Measurements from ENCODE around the gene TRMT61A. TPM values are rescaled to one million over a fixed set of nuclear protein-coding genes. Genes with fewer than 3 reads are reported as not detected.

The TRMT61A gene
- total RNA-seq, 1 donor from 2014 or later, result 10.0 TPM

GRCh38 chr14:103568952-103569351 lies 40.0 kb downstream of the TRMT61A start:
- no peak overlapping the region for H3K4me3 Mint-ChIP-seq (ENCODE audit: unreplicated experiment)
- H3K36me3 Mint-ChIP-seq (ENCODE audit: low read depth), result peaks cover 5% of the 10 kb centered on the region
- peaks cover 23% of the 10 kb centered on the region for H3K4me1 Mint-ChIP-seq (ENCODE audit: low read depth)
- H3K9me3 Mint-ChIP-seq (ENCODE audit: low read depth), result no peaks in the 10 kb centered on the region
- H3K27me3 Mint-ChIP-seq (ENCODE audit: low read depth), result no peaks in the 10 kb centered on the region
- TF ChIP-seq, protein P1, sequence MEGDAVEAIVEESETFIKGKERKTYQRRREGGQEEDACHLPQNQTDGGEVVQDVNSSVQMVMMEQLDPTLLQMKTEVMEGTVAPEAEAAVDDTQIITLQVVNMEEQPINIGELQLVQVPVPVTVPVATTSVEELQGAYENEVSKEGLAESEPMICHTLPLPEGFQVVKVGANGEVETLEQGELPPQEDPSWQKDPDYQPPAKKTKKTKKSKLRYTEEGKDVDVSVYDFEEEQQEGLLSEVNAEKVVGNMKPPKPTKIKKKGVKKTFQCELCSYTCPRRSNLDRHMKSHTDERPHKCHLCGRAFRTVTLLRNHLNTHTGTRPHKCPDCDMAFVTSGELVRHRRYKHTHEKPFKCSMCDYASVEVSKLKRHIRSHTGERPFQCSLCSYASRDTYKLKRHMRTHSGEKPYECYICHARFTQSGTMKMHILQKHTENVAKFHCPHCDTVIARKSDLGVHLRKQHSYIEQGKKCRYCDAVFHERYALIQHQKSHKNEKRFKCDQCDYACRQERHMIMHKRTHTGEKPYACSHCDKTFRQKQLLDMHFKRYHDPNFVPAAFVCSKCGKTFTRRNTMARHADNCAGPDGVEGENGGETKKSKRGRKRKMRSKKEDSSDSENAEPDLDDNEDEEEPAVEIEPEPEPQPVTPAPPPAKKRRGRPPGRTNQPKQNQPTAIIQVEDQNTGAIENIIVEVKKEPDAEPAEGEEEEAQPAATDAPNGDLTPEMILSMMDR (IDR thresholded peaks at IDR 0.05), result no peak
- no peak for DNase-seq (ENCODE audit: low spot score)
- H3K27ac Mint-ChIP-seq (ENCODE audit: unreplicated experiment), result no peak overlapping the region

DNA sequence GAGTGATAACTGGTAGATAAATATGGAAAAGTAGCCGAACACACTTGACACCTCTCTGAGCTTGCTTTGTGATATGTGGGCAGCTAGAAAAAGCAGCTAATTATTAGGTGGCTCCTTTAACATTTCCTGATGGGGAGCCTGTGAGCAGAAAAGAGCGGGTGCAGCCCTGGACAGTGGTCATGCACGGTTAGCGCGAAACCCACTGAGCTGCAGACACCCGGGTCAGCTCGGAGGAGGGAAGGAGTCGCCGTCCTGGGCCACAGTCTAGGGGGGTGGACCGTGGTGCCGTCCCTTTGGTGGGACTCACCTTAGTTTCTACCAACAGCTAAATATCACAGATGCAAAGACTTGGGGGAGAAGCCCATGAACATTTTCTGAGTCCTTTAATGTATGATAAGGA lies 40.4 kb downstream of the TRMT61A start:
- no peaks in the 10 kb centered on the region for H3K27me3 Mint-ChIP-seq (ENCODE audit: low read depth)
- peaks cover 20% of the 10 kb centered on the region for H3K4me1 Mint-ChIP-seq (ENCODE audit: low read depth)
- no peak overlapping the region for H3K4me3 Mint-ChIP-seq (ENCODE audit: unreplicated experiment)
- peaks cover 6% of the 10 kb centered on the region for H3K36me3 Mint-ChIP-seq (ENCODE audit: low read depth)
- H3K27ac Mint-ChIP-seq (ENCODE audit: unreplicated experiment), result no peak overlapping the region
- H3K9me3 Mint-ChIP-seq (ENCODE audit: low read depth), result no peaks in the 10 kb centered on the region
- TF ChIP-seq, protein P1 (IDR thresholded peaks at IDR 0.05), result no peak
- DNase-seq (ENCODE audit: low spot score), result no peak

DNA sequence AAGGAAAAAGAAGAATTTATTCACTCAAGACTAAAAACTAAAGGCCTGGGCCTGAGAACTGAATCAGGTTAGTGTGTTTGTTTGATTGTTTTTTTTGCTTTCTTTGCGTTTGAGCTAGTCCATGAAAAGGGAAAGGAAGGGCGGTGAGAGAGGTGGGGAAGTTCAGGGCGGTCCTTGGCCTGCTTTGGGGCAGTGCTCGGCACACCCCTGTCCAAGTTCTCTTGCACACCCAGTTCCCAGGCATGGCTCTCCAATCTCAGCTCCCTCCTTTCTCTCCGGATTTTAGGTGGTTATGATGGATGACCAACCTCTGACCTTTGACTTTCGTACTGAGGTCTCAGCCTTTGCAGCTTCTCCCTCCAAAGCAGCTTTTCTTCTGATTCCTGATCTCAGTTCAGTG lies 45.1 kb downstream of the TRMT61A start:
- peaks cover 12% of the 10 kb centered on the region for H3K36me3 Mint-ChIP-seq (ENCODE audit: low read depth)
- H3K27me3 Mint-ChIP-seq (ENCODE audit: low read depth), result no peaks in the 10 kb centered on the region
- no peak overlapping the region for H3K4me3 Mint-ChIP-seq (ENCODE audit: unreplicated experiment)
- H3K27ac Mint-ChIP-seq (ENCODE audit: unreplicated experiment), result no peak overlapping the region
- no peaks in the 10 kb centered on the region for H3K9me3 Mint-ChIP-seq (ENCODE audit: low read depth)
- H3K4me1 Mint-ChIP-seq (ENCODE audit: low read depth), result peaks cover 24% of the 10 kb centered on the region
- DNase-seq (ENCODE audit: low spot score), result no peak
- TF ChIP-seq, protein P1 (IDR thresholded peaks at IDR 0.05), result no peak

DNA sequence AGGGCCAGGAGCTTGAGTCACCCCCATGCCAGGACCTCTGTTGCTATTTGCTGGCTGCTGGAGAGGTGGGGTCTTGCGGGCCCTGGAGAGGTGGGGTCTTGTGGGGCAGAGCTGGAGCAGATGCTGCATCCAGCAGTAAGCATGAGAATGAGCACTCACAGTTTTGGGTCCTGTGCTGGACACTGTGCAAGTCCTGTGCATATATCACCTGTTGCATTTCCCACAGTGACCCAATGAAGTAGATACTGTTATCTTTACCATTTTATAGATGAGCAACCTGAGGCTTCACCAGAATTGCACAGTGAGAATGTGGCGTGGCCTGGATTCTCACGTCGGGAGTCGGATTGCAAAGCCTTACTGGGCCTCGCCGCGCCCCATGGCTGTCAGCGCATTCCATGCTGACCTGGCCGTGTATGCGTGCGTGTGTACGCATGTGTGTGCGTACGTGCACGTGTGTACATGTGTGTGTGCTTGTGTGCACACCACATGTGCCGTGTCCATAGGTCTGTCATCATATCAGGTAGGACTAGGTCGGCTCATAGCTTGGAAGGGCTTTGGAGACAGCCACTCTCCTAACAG lies 45.8 kb downstream of the TRMT61A start:
- H3K36me3 Mint-ChIP-seq (ENCODE audit: low read depth), result peaks cover 12% of the 10 kb centered on the region
- H3K27me3 Mint-ChIP-seq (ENCODE audit: low read depth), result no peaks in the 10 kb centered on the region
- peak overlapping the region; percentile 32 for H3K27ac Mint-ChIP-seq (ENCODE audit: unreplicated experiment)
- TF ChIP-seq, protein P1 (IDR thresholded peaks at IDR 0.05), result no peak
- no peaks in the 10 kb centered on the region for H3K9me3 Mint-ChIP-seq (ENCODE audit: low read depth)
- no peak overlapping the region for H3K4me3 Mint-ChIP-seq (ENCODE audit: unreplicated experiment)
- DNase-seq (ENCODE audit: low spot score), result no peak
- peaks cover 22% of the 10 kb centered on the region for H3K4me1 Mint-ChIP-seq (ENCODE audit: low read depth)

DNA sequence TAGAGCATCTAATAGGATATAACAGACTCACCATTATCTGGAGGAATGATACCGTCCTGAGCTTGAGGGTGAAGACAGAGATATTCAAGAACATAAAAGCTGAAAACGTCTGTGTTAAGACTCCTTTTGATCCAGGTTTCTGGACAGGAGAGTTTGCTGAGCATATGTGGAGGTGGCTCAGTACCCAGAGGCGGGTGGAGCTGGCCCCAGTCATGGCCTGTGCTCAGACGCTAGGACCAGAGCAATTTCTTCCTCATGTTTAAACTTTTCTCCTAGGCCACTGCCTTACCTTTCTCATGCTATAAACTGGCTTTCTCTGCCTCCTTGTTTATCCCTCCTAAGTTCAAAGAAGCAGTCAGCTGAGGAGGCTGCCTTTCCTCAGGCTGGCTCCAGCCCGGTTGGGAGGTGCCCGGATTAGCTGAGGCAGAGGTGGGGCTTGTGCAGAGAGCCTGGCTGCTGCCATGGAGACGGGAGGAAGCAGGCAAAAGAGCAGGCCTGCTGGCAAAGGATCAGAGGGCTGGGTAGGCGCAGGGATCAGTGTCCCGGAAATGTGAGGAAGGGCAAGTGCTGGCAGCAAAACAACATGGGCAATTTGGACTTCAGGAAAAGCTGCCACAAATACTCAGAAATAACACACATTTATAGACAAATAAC lies 47.5 kb downstream of the TRMT61A start:
- H3K4me3 Mint-ChIP-seq (ENCODE audit: unreplicated experiment), result no peak overlapping the region
- DNase-seq (ENCODE audit: low spot score), result peak; percentile 96
- TF ChIP-seq, protein P1 (IDR thresholded peaks at IDR 0.05), result no peak
- no peaks in the 10 kb centered on the region for H3K9me3 Mint-ChIP-seq (ENCODE audit: low read depth)
- H3K4me1 Mint-ChIP-seq (ENCODE audit: low read depth), result peaks cover 20% of the 10 kb centered on the region
- H3K27ac Mint-ChIP-seq (ENCODE audit: unreplicated experiment), result peak overlapping the region; percentile 89
- peaks cover 13% of the 10 kb centered on the region for H3K36me3 Mint-ChIP-seq (ENCODE audit: low read depth)
- no peaks in the 10 kb centered on the region for H3K27me3 Mint-ChIP-seq (ENCODE audit: low read depth)

Data from chondrocyte (in vitro differentiated cells).